ENCODE data around the gene CAPN15. TPM values are rescaled to one million over a fixed set of nuclear protein-coding genes. Genes with fewer than 3 reads are reported as not detected.

Gene CAPN15
- polyA plus RNA-seq, 1 of the 3 experiments (the other 2 are of a cell fraction): 22.9 TPM

DNA sequence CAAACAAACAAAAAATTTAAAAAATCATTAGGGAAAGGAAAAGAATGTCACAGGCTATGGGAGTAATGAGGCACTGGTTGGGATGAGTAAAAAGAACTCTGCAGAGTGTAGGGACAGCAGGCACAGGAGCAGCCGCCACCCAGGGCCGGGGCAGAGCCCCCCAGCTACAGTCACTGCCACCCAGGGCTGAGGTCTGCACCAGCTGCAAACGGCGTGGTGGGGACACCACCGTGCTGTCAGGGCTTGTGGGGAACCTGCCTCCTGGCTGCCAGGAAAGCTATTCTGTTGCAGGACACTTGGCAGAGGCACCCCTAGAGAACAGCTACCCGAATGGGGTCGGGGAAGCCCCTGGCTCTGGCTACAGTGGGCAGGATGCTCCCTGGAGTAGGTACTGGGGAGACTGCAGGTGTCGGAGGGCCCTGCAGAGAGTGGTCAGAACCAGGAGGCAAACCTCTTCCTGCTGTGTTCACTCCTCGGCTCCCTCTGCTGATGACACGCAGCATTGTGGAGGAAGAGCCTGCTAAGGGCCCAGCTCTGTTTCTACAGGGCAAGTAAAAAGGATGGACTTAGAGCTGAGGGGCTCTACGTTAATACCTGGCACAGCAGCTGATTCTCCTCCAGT lies 32.3 kb upstream of the CAPN15 start:
- Histone ChIP-seq H3F3A (replicated peaks; ENCODE audit: insufficient read depth) (no peaks in the 10 kb centered on the region), H3K4me3 (ENCODE audit: low read depth in 2 of 2, low read length in 1 of 2) (no peak overlapping the region; a peak in 1 of 4 replicates), H3K36me3 (replicated peaks in 1 of 2; ENCODE audit: control insufficient read depth in 1 of 2, insufficient read depth in 2 of 2, low read length in 1 of 2) (peaks cover 3 to 20% of the 10 kb centered on the region in 2 experiments), H3K4me1 (ENCODE audit: control insufficient read depth in 1 of 2, insufficient read depth in 2 of 2, low read depth in 1 of 2, low read length in 1 of 2) (no peaks in the 10 kb centered on the region), H3K27me3 (ENCODE audit: insufficient read depth) (no peaks in the 10 kb centered on the region), H3K79me2 (ENCODE audit: insufficient read depth) (no peaks in the 10 kb centered on the region), H3K9me2 (no peaks in the 10 kb centered on the region), H2AFZ (ENCODE audit: low read depth) (no peak overlapping the region), H3K9me3 (no peaks in the 10 kb centered on the region), H3K9ac (no peak overlapping the region), H4K20me1 (ENCODE audit: insufficient read depth) (no peaks in the 10 kb centered on the region), H3K4me2 (no peak overlapping the region), H3K27ac (ENCODE audit: low read depth in 2 of 2, low read length in 1 of 2) (no peak overlapping the region)
- ChIA-PET CTCF (interaction anchor here (0.8 to 1.9 kb wide), 11 partner anchors 9 to 109 kb away, joined by 3 to 7 read pairs (median 4); partner anchors contain the start of gene RAB11FIP3), POLR2A (no interaction called here)
- DNase-seq: peak; percentile 69
- WGBS (ENCODE audit: low lambda C conversion rate): 84% methylated on average over 6 of the region's 11 CpGs
- TF ChIP-seq POLR2AphosphoS5 (IDR thresholded peaks at IDR 0.05; ENCODE audit: low read depth, low read length) (no peak), TAF1 (IDR thresholded peaks at IDR 0.05; ENCODE audit: borderline replicate concordance, low read depth, low read length) (no peak), YY1 (IDR thresholded peaks at IDR 0.05; ENCODE audit: low read depth) (no peak), FOSL2 (IDR thresholded peaks at IDR 0.05; ENCODE audit: borderline replicate concordance, low read depth) (no peak), MXI1 (IDR thresholded peaks at IDR 0.05; ENCODE audit: low read depth, low read length) (no peak), SMC3 (IDR thresholded peaks at IDR 0.05; ENCODE audit: low read depth, low read length) (peak; percentile 32; the same call in 1 of the 2 replicates), RXRA (IDR thresholded peaks at IDR 0.05; ENCODE audit: borderline replicate concordance, low read depth) (no peak), TCF12 (IDR thresholded peaks at IDR 0.05) (no peak), SIN3A (IDR thresholded peaks at IDR 0.05; ENCODE audit: borderline replicate concordance, low read depth, low read length) (no peak), NRF1 (IDR thresholded peaks at IDR 0.05; ENCODE audit: low read depth, low read length) (no peak), TEAD4 (IDR thresholded peaks at IDR 0.05; ENCODE audit: borderline replicate concordance, insufficient read depth) (no peak), GABPA (IDR thresholded peaks at IDR 0.05; ENCODE audit: low read depth) (no peak), NFIC (IDR thresholded peaks at IDR 0.05; ENCODE audit: borderline replicate concordance) (no peak), FOXJ3 (CRISPR knock-in tag; IDR thresholded peaks at IDR 0.05) (no peak), JUND (IDR thresholded peaks at IDR 0.05) (no peak), RAD21 (IDR thresholded peaks at IDR 0.05; ENCODE audit: low read length) (peak; percentile 48)
- TF ChIP-seq, protein P1, sequence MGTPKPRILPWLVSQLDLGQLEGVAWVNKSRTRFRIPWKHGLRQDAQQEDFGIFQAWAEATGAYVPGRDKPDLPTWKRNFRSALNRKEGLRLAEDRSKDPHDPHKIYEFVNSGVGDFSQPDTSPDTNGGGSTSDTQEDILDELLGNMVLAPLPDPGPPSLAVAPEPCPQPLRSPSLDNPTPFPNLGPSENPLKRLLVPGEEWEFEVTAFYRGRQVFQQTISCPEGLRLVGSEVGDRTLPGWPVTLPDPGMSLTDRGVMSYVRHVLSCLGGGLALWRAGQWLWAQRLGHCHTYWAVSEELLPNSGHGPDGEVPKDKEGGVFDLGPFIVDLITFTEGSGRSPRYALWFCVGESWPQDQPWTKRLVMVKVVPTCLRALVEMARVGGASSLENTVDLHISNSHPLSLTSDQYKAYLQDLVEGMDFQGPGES (IDR thresholded peaks at IDR 0.05; ENCODE audit: low read depth, low read length): no peak
- TF ChIP-seq, protein P2, sequence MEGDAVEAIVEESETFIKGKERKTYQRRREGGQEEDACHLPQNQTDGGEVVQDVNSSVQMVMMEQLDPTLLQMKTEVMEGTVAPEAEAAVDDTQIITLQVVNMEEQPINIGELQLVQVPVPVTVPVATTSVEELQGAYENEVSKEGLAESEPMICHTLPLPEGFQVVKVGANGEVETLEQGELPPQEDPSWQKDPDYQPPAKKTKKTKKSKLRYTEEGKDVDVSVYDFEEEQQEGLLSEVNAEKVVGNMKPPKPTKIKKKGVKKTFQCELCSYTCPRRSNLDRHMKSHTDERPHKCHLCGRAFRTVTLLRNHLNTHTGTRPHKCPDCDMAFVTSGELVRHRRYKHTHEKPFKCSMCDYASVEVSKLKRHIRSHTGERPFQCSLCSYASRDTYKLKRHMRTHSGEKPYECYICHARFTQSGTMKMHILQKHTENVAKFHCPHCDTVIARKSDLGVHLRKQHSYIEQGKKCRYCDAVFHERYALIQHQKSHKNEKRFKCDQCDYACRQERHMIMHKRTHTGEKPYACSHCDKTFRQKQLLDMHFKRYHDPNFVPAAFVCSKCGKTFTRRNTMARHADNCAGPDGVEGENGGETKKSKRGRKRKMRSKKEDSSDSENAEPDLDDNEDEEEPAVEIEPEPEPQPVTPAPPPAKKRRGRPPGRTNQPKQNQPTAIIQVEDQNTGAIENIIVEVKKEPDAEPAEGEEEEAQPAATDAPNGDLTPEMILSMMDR (IDR thresholded peaks at IDR 0.05): peak; percentile 49
- TF ChIP-seq, protein P3, sequence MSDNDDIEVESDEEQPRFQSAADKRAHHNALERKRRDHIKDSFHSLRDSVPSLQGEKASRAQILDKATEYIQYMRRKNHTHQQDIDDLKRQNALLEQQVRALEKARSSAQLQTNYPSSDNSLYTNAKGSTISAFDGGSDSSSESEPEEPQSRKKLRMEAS (IDR thresholded peaks at IDR 0.05; ENCODE audit: low read depth): no peak

Data from SK-N-SH (cell line).